Measurements from ENCODE around the gene GRIN2C.
"Not testable (repeated sequence)": the region's sequence is repeated elsewhere in the genome, so short reads cannot be mapped to it uniquely, and the experiment has no call there.

The GRIN2C gene

GRCh38 chr17:74859459-74860228 lies at the start of gene GRIN2C:
GRIN2C (minus strand) TSS chr17:74859885; CDS start chr17:74855092, 4,793 bp downstream.
- DNase-seq (ENCODE audit: low read depth in 2 of 2), result no peak

GRCh38 chr17:74909097-74909496 lies 49.4 kb upstream of the GRIN2C start:
- DNase-seq (ENCODE audit: low read depth in 2 of 2), result not testable (repeated sequence)

DNA sequence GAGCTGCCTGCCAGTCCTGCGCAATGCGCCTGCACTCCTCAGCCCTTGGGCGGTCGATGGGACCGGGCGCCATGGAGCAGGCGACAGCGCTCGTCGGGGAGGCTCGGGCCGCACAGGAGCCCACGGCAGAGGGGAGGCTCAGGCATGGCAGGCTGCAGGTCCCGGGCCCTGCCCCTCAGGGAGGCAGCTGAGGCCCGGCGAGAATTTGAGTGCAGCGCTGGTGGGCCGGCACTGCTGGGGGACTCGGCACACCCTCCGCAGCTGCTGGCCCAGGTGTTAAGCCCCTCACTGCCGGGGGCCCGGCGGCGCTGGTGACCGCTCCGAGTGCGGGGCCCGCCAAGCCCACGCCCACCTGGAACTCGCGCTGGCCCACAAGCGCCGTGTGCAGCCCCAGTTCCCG lies 47.3 kb upstream of the GRIN2C start:
- no peak for DNase-seq (ENCODE audit: low read depth in 2 of 2)

DNA sequence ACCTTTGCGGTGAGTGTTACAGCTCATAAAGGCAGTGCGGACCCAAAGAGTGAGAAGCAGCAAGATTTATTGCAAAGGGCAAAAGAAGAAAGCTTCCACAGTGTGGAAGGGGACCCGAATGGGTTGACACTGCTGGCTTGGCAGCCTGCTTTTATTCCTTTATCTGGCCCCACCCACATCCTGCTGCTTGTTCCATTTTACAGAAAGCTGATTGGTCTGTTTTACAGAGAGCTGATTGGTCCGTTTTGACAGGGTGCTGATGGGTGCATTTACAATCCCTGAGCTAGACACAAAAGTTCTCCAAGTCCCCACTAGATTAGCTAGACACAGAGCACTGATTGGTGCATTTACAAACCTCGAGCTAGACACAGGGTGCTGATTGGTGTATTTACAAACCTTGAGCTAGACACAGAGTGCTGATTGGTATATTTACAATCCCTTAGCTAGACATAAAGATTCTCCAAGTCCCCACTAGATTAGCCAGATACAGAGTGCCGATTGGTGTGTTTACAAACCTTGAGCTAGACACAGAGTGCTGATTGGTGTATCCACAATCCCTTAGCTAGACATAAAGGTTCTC lies 46.6 kb upstream of the GRIN2C start:
- DNase-seq (ENCODE audit: low read depth in 2 of 2), result not testable (repeated sequence)

DNA sequence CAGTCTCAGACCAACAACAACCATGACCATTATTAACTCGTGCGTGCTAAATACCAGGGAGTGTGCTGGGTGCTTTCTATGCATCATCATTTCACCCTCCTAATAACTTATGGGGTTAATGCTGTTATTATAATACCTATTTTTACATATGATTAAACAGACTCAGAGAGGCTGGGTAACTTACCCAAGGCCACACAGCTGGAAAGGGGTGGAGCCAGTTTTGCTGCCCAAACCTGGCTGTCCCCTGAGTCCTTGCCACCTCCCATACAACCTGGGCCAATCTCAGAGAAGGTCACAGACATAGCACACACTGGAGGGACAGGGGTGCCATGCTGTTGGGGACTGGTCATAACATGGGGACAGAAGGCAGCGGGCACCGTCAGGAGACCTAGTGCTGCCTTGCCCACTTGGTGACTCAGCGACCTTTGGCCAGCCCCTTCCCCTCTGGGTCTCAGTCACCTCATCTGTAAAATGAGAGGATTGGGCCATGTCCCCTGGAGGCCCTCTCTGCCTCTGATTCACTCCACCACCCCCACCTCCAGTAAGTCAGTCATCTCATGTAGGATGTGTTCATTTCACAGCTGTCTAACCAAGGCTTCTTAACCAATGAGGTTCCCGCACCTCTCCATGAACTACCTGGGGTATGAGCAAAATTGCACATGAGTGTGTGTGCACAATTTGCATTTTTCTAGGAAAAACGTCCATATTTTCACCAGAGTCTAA lies 45.2 kb upstream of the GRIN2C start:
- DNase-seq (ENCODE audit: low read depth in 2 of 2), result no peak

DNA sequence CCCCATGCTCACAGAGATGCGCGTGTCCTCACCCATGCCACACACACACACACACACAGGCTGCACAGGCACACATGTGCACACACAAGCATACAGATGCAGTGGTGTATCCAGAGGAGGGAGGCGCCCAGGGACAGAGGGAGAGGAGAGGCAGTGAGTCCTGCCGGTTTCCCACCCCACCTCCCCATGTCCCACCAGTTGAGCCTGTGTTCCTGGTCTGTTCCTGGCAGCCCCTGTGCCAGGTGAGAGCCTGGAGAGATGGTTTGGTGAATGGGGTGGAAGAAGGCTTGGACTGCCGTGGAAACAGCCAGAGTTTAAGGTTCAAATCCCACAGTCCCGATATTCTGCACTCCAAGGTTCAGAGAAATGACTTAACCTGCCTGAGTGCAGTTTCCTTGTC lies 44.0 kb upstream of the GRIN2C start:
- DNase-seq (ENCODE audit: low read depth in 2 of 2), result no peak

GRCh38 chr17:74903034-74903433 lies 43.3 kb upstream of the GRIN2C start:
- no peak for DNase-seq (ENCODE audit: low read depth in 2 of 2)

- DNase-seq (ENCODE audit: low read depth in 2 of 2), result no peak
These were observed 41.9 kb upstream of the GRIN2C start for GRCh38 chr17:74901353-74902135.

DNA sequence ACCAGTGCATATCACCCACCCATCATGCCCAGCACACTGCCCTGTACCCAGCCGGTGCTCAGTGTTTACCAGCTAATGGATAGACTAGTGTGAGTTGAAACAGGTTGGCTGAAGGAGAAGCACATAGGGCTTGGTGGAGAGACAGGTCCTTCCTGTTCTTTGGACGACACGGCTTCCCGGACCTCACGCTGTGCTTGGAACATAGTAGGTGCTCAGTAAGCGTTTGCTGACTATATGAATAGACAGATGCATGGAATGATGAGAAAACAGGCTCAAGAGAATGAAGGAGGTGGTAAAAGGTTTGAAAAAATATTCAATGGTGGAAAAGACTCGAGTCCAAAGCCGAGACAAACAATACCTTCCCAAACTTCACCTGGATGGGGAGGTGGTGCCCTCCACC lies 40.5 kb upstream of the GRIN2C start:
- DNase-seq (ENCODE audit: low read depth in 2 of 2), result no peak

- DNase-seq (ENCODE audit: low read depth in 2 of 2), result no peak
These were observed 38.8 kb upstream of the GRIN2C start for GRCh38 chr17:74898376-74898946.

- DNase-seq (ENCODE audit: low read depth in 2 of 2), result no peak
These were observed 34.4 kb upstream of the GRIN2C start for GRCh38 chr17:74893936-74894671.

DNA sequence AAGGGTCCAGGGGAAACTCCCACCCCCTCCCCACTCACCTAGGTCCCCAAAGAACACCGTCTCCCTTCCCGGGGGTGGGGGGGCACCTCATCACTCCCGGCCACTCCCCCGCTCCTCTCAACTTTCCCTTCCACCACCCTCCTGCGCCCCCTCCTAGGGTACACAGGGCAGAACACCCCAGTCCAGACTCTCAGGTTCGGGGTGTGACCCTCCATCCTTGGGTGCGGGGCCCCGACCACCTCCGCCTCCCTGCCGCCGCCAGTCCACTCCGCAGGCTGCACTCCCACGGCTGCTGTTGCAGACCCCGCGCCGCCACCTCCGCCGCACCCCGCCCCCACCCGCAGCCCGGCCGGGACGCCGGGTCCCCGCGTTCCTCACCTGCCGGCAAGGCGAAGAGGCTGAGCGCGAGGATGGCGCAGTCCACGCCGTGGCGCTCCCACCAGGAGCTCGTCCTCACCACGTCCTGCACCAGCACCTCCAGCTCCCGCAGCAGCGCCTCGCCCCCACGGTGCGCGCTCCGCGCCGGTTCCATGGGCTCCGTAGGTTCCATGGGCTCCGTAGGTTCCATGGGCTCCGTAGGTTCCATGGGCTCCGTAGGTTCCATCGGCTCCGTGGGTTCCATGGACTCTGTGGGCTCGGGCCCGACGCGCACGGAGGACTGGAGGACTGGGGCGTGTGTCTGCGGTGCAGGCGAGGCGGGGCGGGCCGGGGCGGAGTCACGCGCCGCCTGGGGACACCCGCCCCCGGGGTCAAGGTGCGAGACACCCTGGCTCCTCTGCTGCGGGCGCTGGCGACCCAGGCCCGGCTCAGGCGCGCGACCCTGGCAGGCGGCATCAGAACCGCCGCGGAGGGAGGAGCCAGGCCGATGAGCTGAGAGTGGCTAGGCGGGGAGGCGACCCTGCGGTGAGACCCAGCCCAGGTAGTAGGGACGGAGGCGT lies 33.6 kb upstream of the GRIN2C start, which contains the start of gene FADS6:
Gene FADS6 (minus strand): TSS at position 660 of the 938 bp plus-strand sequence. CDS start 38 bp downstream, at position 622.
- no peak for DNase-seq (ENCODE audit: low read depth in 2 of 2)

- no peak for DNase-seq (ENCODE audit: low read depth in 2 of 2)
These were observed 32.5 kb upstream of the GRIN2C start for GRCh38 chr17:74892013-74892841.

DNA sequence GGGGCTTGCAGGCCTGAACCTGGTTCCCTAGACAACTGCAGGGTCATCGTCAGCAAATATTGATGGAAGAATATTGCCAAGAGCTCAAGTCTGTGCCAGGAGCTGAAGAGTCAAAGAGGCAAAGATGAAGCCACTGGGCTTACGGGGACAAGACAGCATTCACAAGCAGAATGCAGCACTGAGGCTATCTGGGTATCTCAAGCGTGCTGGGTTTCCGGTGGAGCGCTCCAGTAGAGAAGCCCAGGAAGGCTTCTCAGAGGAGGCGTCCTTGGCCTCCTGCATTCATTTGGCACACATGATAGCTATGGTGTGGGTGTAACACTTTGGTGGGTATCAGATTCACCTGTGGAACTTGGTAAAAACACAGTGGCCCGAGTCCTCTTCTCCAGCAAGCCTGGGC lies 30.9 kb upstream of the GRIN2C start:
- DNase-seq (ENCODE audit: low read depth in 2 of 2), result no peak

- no peak for DNase-seq (ENCODE audit: low read depth in 2 of 2)
These were observed 28.8 kb upstream of the GRIN2C start for GRCh38 chr17:74888469-74888868.

- no peak for DNase-seq (ENCODE audit: low read depth in 2 of 2)
These were observed 23.6 kb upstream of the GRIN2C start for GRCh38 chr17:74883241-74883745.

DNA sequence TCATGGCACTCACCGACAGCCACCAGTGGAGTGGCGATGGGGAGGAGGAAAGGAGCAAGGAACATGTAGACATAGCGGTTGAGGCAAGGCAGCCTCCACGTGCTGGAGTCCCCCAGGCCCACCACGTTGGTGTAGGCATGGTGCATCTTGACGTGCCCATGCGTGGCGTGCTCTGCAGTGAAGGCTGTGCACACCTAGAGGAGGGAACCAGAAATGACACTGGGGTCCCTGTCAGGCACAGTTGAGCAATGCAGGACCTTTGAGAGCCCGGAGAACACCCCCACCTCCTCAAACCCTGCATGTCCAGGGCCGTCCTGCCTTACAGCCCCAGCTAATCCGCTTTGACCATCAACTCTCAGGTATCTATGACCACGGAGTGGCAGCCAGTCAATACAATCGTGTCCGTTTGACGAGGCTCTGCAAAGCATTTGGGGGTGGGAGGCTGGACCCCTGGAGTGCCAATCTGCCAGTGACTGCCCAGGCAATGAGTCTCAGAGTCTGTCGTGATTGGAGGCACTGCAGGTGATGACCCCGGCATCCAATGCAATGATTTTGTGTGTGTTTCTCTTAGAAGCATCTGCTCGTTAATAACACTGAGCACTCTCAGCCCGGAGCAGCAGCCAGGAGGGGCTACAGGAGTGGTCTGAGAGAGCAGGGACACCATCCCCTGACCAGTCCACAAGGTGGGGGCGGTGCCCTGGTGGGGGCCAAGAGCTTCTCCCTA lies 23.0 kb upstream of the GRIN2C start:
- DNase-seq (ENCODE audit: low read depth in 2 of 2), result no peak

- DNase-seq (ENCODE audit: low read depth in 2 of 2), result no peak
These were observed 21.4 kb upstream of the GRIN2C start for GRCh38 chr17:74881073-74881472.
